GM12892 (cell line): Measurements from ENCODE around the gene RASA2.

Experiments
- POLR2A ChIP-seq: IDR thresholded peaks from 2 replicates; pipeline ENCODE4 v1.6.1; 2011; ENCODE audit warnings: low read depth, low read length, control low read depth
- POLR2AphosphoS5 ChIP-seq: IDR thresholded peaks from 2 replicates; pipeline ENCODE4 v1.6.1; 2011; ENCODE audit warnings: low read depth, low read length, control low read depth
- TAF1 ChIP-seq: IDR thresholded peaks from 2 replicates; pipeline ENCODE4 v1.6.1; 2011; ENCODE audit warnings: low read depth, mild to moderate bottlenecking, control low read depth, low read length, borderline replicate concordance

GRCh38 chr3:141618103-141618910 is 131.5 kb downstream of the RASA2 start:
- TF ChIP-seq POLR2A (no peak), TAF1 (no peak), POLR2AphosphoS5 (no peak)
